Upper lobe of left lung (tissue), 4 donors: Measurements from ENCODE around the gene PHAF1.

Source experiments
- CTCF ChIP-seq, 6 experiments: fragments of 450-650 bp in 4 of 6; fragments of 200-600 bp in 2 of 6; sonication (generic) in 2 of 6; IDR thresholded peaks; one replicate each; pipeline ENCODE4 v1.5.1; 2016 to 2019; ENCODE audit warnings: antibody characterized with exemption in 6 of 6
- EP300 ChIP-seq, 4 donors: sonication (generic); formaldehyde crosslinking; IDR thresholded peaks; one replicate each; pipeline ENCODE4 v1.5.1; 2017; ENCODE audit warnings: antibody characterized with exemption in 4 of 4, control low read depth in 2 of 4
- POLR2A ChIP-seq, 4 donors: fragments of 450-650 bp; IDR thresholded peaks; one replicate each; pipeline ENCODE4 v1.5.1; 2016 to 2017; ENCODE audit warnings: antibody characterized with exemption in 4 of 4, mild to moderate bottlenecking in 2 of 4
- POLR2AphosphoS5 ChIP-seq, 2 donors: sonication (generic); formaldehyde crosslinking; IDR thresholded peaks; one replicate each; pipeline ENCODE4 v1.5.1; 2017; ENCODE audit warnings: antibody characterized with exemption in 2 of 2

- TF ChIP-seq CTCF (IDR thresholded peaks at IDR 0.05) = no peak
- TF ChIP-seq POLR2AphosphoS5 (IDR thresholded peaks at IDR 0.05) = no peak
- no peak for TF ChIP-seq POLR2A (IDR thresholded peaks at IDR 0.05)
- TF ChIP-seq EP300 (IDR thresholded peaks at IDR 0.05) = no peak
Observed at GRCh38 chr16:67101311-67102082, 8.2 kb upstream of the PHAF1 start.
